Endometrial microvascular endothelial cells (primary cell): ENCODE data around the gene ONECUT3. TPM values are rescaled to one million over a fixed set of nuclear protein-coding genes. Genes with fewer than 3 reads are reported as not detected.
"Not testable (repeated sequence)": the region's sequence is repeated elsewhere in the genome, so short reads cannot be mapped to it uniquely, and the experiment has no call there.

Experiments used
- in situ Hi-C: cut with HindIII; loops from 2 replicates; pipeline ENCODE4 v1.10.0; 2017; ENCODE audit warnings: low sequenced_read_pairs, low pct_unique_long_range_greater_than_20kb; ENCODE audit errors: inconsistent ontology term
- total RNA-seq: library from RNA; depleted of rRNA; stranded (reverse); fragments of >200 nt; gene quantifications from one replicate; pipeline ENCODE4 v1.2.3, GENCODE V29; 2015; ENCODE audit errors: inconsistent ontology term

Gene ONECUT3
- total RNA-seq, 1 donor from 2014 or later: not detected

- in situ Hi-C loops: no loop called here
Measured at GRCh38 chr19:1783354-1783753, 30.0 kb downstream of the ONECUT3 start.

DNA sequence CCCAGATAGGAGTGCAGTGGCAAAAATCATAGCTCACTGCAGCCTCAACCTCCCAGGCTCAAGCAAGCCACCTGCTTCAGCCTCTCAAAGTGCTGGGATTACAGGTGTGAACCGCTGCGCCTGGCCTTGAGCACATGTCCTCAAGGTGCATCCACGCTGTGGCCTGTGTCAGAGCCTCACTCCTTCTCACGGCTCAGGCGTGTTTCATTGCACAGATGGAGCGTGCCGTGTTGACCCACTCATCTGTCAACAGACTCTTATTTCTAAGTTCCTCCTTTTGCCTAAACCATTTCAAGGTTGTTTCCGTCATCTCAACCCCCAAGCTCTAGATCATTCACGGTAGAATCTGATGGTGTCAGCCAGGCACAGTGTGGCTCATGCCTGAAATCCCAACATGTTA lies 30.6 kb downstream of the ONECUT3 start:
- in situ Hi-C loops: no loop called here

DNA sequence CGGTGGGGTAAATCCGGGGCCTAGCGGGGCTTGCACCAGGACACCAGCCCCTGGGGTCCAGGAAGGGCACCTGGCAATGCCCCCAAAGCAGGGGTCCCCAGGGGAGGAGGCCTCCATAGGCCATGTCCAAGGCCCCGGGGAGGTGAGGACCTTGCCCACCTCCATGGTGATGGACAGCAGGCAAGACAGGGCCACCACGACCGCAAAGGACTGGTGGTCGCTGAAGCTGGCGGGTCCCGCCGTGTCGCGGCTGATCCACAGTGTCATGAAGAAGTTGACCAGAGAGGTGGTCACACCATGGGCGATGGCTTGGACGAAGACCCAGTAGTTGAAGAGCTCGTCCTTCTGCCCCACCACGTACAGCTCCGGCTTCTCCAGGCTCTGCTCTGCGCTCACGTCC lies 32.0 kb downstream of the ONECUT3 start:
- in situ Hi-C loops: no loop called here

- in situ Hi-C loops: no loop called here
Measured at GRCh38 chr19:1786668-1787067, 33.4 kb downstream of the ONECUT3 start.

DNA sequence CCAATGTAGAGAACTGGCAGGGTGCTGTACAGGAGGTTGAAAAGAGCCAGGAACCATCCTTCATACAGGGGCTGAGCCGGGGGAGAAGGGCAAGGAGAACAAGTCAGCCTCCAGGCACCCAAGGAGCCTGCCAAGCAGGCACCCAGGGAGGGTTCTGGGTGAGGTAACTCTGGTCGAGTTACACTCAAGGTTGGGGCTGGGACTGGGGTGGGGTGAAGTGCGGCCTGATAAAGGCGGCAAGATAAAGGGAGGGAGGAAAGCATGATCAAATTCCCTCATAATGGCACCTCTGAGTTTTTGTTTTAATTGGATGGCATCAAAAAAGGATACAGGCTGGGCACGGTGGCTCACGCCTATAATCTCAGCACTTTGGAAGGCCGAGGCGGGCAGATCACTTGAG lies 33.8 kb downstream of the ONECUT3 start:
- in situ Hi-C loops: no loop called here

- in situ Hi-C loops: no loop called here
Measured at GRCh38 chr19:1789261-1790041, 36.1 kb downstream of the ONECUT3 start.

GRCh38 chr19:1790054-1790792 lies 36.9 kb downstream of the ONECUT3 start:
- in situ Hi-C loops: no loop called here

DNA sequence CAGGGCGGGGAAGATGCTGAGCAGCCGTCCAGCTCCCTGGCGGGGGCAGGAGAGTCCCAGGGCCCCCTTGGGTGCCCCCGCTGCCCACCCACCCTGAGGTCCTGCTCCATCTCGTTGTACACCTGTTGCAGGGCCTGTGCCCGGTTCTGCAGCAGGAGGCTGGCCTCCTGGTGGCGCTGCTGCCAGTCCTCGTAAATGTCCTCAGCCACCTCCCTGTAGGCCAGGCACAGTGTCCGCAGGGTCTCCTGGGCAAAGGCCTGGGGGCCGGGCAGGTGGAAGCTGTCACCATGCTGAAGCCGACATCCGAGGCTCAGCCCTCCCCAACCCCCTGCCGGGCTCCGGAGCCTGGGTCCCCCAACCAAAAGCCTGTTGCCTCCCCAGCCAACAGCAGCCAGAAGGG lies 38.6 kb downstream of the ONECUT3 start:
- in situ Hi-C loops: no loop called here

- in situ Hi-C loops: no loop called here
Measured at GRCh38 chr19:1794424-1795172, 41.3 kb downstream of the ONECUT3 start.

DNA sequence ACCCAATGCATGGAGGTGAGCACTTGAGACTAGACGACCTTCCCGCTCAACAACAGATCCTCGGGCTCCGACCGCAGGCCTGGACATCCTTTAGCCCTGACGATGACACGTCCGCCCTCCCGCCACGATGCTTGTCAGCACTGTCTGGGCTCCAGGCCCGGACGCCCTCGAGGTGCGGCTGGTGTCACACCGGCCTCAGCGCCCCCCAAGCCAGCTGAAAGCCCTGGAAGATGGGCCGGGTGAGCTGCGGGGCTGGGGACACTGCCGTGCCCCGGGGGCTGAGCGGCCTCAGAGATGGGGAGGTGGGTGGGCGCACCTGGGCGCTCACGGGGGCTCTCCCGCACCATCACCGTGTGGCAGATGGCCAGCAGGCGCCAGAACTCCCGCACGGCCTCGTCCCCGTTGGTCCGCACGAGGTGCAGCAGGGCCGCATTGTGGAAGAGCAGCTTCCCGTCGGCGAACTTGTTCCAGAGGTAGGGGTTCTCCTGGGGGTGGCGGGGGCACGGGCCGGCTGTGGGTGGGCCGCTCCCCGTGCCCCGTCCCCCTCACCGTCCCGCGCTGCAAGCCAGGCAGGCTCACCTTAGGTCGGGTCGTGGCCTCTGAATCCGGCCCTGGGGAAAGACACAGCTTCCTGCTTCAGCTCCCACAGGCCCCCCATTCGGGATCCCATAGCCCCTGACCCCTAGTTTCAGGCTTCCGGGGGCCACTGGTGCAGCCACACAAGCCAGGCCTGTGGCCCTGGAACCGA lies 43.3 kb downstream of the ONECUT3 start:
- in situ Hi-C loops: no loop called here

DNA sequence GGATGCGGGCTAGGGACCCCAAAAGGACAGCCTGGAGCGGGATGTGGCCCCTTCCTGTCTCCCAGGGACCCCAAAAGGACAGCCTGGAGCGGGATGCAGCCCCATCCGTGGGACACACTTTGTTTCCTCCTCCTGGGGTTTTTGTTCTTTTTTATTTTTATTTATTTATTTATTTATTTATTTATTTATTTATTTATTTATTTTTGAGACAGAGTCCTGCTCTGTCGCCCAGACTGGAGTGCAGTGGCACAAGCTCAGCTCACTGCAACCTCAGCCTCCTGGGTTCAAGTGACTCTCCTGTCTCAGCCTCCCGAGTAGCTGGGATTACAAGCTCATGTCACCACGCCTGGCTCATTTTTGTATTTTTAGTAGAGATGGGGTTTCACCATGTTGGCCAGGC lies 44.0 kb downstream of the ONECUT3 start:
- in situ Hi-C loops: not testable (repeated sequence)

DNA sequence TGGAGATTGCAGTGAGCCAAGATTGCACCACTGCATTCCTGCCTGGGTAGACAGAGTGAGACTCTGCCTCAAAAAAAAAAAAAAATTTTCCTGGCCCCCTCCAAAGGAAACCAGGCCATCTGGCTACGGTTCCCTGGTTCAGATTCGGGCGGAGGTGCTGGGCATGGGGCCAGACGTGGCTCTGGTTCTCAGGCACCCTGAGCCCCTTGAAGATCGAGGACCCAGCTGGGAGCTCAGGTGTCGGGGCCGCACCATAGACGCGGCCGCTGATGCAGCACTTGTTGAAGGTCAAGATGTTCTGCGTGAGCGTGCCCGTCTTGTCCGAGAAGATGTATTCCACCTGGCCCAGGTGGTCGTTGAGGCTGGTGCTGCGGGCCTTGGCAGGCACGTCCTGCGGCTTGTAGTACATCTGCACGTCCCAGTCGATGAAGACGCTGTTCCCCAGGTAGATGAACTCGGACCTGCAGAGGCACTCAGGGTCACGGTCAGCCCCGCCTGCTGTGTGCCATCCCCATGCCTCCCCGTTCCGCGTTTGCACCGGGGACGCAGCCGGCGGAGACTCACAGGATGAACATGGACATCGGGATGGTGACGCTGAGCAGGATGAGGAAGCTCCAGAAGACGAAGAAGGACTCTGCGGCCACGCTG lies 46.5 kb downstream of the ONECUT3 start:
- in situ Hi-C loops: no loop called here

DNA sequence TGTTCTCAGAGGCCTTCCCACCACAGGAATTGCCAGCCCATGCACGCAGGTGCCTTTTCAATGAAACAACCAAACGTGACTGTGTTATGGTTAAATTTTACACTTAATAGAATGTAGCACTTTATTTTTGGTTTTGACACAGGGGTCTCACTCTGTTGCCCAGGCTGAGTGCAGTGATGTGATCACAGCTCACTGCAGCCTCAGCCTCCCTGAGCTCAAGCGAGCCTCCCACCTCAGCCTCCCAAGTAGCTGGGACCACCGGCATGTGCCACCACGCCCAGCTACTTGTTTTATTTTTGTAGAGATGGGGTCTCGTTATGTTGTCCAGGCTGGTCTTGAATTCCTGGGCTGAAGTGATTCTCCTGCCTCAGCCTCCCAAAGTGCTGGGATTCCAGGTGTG lies 51.6 kb downstream of the ONECUT3 start:
- in situ Hi-C loops: no loop called here

DNA sequence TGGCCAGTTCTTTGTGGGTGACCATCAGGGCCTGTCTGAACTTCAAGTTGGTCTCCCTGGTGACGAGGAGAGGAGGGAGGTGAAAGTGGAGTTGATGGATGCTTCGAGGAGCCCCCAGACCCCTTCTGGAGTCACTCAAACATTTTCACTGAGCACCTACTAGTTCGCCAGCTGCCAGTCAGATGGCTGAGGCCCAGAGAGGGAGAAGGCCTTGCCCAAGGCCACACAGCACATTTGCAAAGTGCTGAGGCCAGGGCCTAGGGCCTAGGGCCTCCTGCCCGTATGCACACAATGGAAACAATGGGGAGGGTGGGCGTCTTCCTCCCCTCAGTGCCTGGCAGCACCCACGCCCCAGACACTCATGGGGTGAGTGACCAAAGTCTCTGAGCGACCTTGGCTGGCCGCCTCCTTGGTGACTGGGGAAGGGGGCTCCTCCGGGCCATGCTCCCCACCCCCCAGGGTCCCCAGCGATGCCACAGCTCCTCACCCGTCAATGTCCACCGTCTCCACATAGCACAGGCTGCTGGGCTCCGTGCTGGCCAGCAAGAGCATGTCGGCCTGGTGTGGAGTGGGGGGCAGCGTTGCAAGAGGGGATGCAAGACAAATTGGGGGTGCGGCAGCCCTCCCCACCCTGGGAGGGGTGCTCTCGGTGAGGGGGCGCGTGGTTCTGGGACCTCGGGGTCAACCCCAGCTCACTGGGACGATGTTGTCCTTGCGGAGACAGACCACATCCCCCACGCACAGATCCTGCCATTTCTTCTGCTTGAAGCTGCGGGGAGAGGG lies 52.3 kb downstream of the ONECUT3 start:
- in situ Hi-C loops: no loop called here

GRCh38 chr19:1806184-1807029 lies 53.1 kb downstream of the ONECUT3 start:
- in situ Hi-C loops: no loop called here

- in situ Hi-C loops: no loop called here
Measured at GRCh38 chr19:1807030-1807694, 53.9 kb downstream of the ONECUT3 start.
